ENCODE results near the gene FGF10.

The FGF10 gene

GRCh38 chr5:44332285-44332971 is 56.8 kb downstream of the FGF10 start:
- Histone ChIP-seq H3K9me3 (no peaks in the 10 kb centered on the region), H3K27ac (no peak overlapping the region), H3K36me3 (no peaks in the 10 kb centered on the region), H3K27me3 (no peaks in the 10 kb centered on the region), H3K4me1 (ENCODE audit: control insufficient read depth in 1 of 2, insufficient read depth in 1 of 2, low read depth in 1 of 2, low read length in 1 of 2) (no peaks in the 10 kb centered on the region), H3K4me3 (ENCODE audit: low read depth in 1 of 2, low read length in 1 of 2) (no peak overlapping the region)
- TF ChIP-seq, protein P1, sequence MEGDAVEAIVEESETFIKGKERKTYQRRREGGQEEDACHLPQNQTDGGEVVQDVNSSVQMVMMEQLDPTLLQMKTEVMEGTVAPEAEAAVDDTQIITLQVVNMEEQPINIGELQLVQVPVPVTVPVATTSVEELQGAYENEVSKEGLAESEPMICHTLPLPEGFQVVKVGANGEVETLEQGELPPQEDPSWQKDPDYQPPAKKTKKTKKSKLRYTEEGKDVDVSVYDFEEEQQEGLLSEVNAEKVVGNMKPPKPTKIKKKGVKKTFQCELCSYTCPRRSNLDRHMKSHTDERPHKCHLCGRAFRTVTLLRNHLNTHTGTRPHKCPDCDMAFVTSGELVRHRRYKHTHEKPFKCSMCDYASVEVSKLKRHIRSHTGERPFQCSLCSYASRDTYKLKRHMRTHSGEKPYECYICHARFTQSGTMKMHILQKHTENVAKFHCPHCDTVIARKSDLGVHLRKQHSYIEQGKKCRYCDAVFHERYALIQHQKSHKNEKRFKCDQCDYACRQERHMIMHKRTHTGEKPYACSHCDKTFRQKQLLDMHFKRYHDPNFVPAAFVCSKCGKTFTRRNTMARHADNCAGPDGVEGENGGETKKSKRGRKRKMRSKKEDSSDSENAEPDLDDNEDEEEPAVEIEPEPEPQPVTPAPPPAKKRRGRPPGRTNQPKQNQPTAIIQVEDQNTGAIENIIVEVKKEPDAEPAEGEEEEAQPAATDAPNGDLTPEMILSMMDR (IDR thresholded peaks at IDR 0.05): no peak

- Histone ChIP-seq H3K9me3 (no peaks in the 10 kb centered on the region), H3K27ac (no peak overlapping the region), H3K27me3 (no peaks in the 10 kb centered on the region), H3K4me3 (ENCODE audit: low read depth in 1 of 2, low read length in 1 of 2) (no peak overlapping the region), H3K36me3 (no peaks in the 10 kb centered on the region), H3K4me1 (ENCODE audit: control insufficient read depth in 1 of 2, insufficient read depth in 1 of 2, low read depth in 1 of 2, low read length in 1 of 2) (no peaks in the 10 kb centered on the region)
- TF ChIP-seq, protein P1 (IDR thresholded peaks at IDR 0.05): no peak
Measured at GRCh38 chr5:44331471-44332050, 57.7 kb downstream of the FGF10 start.

- TF ChIP-seq, protein P1 (IDR thresholded peaks at IDR 0.05): no peak
- Histone ChIP-seq H3K9me3 (no peaks in the 10 kb centered on the region), H3K27ac (no peak overlapping the region), H3K27me3 (no peaks in the 10 kb centered on the region), H3K36me3 (no peaks in the 10 kb centered on the region), H3K4me3 (ENCODE audit: low read depth in 1 of 2, low read length in 1 of 2) (no peak overlapping the region), H3K4me1 (ENCODE audit: control insufficient read depth in 1 of 2, insufficient read depth in 1 of 2, low read depth in 1 of 2, low read length in 1 of 2) (no peaks in the 10 kb centered on the region)
Measured at GRCh38 chr5:44329716-44330115, 59.5 kb downstream of the FGF10 start.

GRCh38 chr5:44321144-44321725 is 68.0 kb downstream of the FGF10 start:
- Histone ChIP-seq H3K36me3 (no peaks in the 10 kb centered on the region), H3K27me3 (no peaks in the 10 kb centered on the region), H3K27ac (no peak overlapping the region), H3K9me3 (no peaks in the 10 kb centered on the region), H3K4me3 (ENCODE audit: low read depth in 1 of 2, low read length in 1 of 2) (no peak overlapping the region), H3K4me1 (ENCODE audit: control insufficient read depth in 1 of 2, insufficient read depth in 1 of 2, low read depth in 1 of 2, low read length in 1 of 2) (no peaks in the 10 kb centered on the region)
- TF ChIP-seq, protein P1 (IDR thresholded peaks at IDR 0.05): no peak

- TF ChIP-seq, protein P1 (IDR thresholded peaks at IDR 0.05): no peak
Measured at GRCh38 chr5:44320188-44320587, 69.0 kb downstream of the FGF10 start.

More at GRCh38 chr5:44320188-44320587, 69.0 kb downstream of the FGF10 start:
- Histone ChIP-seq H3K4me3 (ENCODE audit: low read depth in 1 of 2, low read length in 1 of 2) (no peak overlapping the region), H3K9me3 (no peaks in the 10 kb centered on the region), H3K27ac (no peak overlapping the region), H3K4me1 (ENCODE audit: control insufficient read depth in 1 of 2, insufficient read depth in 1 of 2, low read depth in 1 of 2, low read length in 1 of 2) (no peaks in the 10 kb centered on the region), H3K36me3 (no peaks in the 10 kb centered on the region), H3K27me3 (no peaks in the 10 kb centered on the region)
